ENCODE measurements around the gene OPA1. TPM values are rescaled to one million over a fixed set of nuclear protein-coding genes. Genes with fewer than 3 reads are reported as not detected.

OPA1 gene
- total RNA-seq, 2 donors from 2014 or later, result 54.8 to 65.3 TPM

- intact Hi-C loops (cut with DNase I), result no loop called here
- DNase-seq (ENCODE audit: low spot score), result no peak
Measured at GRCh38 chr3:193681631-193682030, 88.6 kb downstream of the OPA1 start.

GRCh38 chr3:193686665-193687483 is 93.9 kb downstream of the OPA1 start:
- no peak for DNase-seq (ENCODE audit: low spot score)
- intact Hi-C loops (cut with DNase I), result no loop called here

- no peak for DNase-seq (ENCODE audit: low spot score)
- intact Hi-C loops (cut with DNase I), result no loop called here
Measured at GRCh38 chr3:193688834-193689714, 96.1 kb downstream of the OPA1 start.

GRCh38 chr3:193693774-193694173 is 100.8 kb downstream of the OPA1 start:
- DNase-seq (ENCODE audit: low spot score), result no peak
- intact Hi-C loops (cut with DNase I), result loop anchor here in 1 of 2 donors (2.0 kb wide), 1 partner anchor 21 kb away; no protein-coding TSS in a partner anchor

- intact Hi-C loops (cut with DNase I), result no loop called here
- no peak for DNase-seq (ENCODE audit: low spot score)
Measured at GRCh38 chr3:193701953-193702635, 109.1 kb downstream of the OPA1 start.

- intact Hi-C loops (cut with DNase I), result no loop called here
- no peak for DNase-seq (ENCODE audit: low spot score)
Measured at GRCh38 chr3:193702967-193703366, 110.0 kb downstream of the OPA1 start.

- intact Hi-C loops (cut with DNase I), result no loop called here
- no peak for DNase-seq (ENCODE audit: low spot score)
Measured at GRCh38 chr3:193704431-193704830, 111.4 kb downstream of the OPA1 start.

GRCh38 chr3:193708270-193708669 is 115.3 kb downstream of the OPA1 start:
- no peak for DNase-seq (ENCODE audit: low spot score)

GRCh38 chr3:193710286-193711165 is 117.5 kb downstream of the OPA1 start:
- intact Hi-C loops (cut with DNase I), result no loop called here
- DNase-seq (ENCODE audit: low spot score), result no peak

More at GRCh38 chr3:193708270-193708669, 115.3 kb downstream of the OPA1 start:
- intact Hi-C loops (cut with DNase I), result no loop called here

GRCh38 chr3:193711166-193711485 is 118.1 kb downstream of the OPA1 start:
- intact Hi-C loops (cut with DNase I), result no loop called here
- DNase-seq (ENCODE audit: low spot score), result no peak

GRCh38 chr3:193711523-193711963 is 118.5 kb downstream of the OPA1 start:
- DNase-seq (ENCODE audit: low spot score), result no peak
- intact Hi-C loops (cut with DNase I), result no loop called here

GRCh38 chr3:193711964-193712598 is 119.1 kb downstream of the OPA1 start:
- no peak for DNase-seq (ENCODE audit: low spot score)
- intact Hi-C loops (cut with DNase I), result no loop called here

- intact Hi-C loops (cut with DNase I), result no loop called here
- no peak for DNase-seq (ENCODE audit: low spot score)
Measured at GRCh38 chr3:193712938-193713337, 119.9 kb downstream of the OPA1 start.

GRCh38 chr3:193714523-193715137 is 121.6 kb downstream of the OPA1 start:
- intact Hi-C loops (cut with DNase I), result loop anchor here in 1 of 2 donors (2.0 kb wide), 1 partner anchor 22 kb away; no protein-coding TSS in a partner anchor
- no peak for DNase-seq (ENCODE audit: low spot score)

- DNase-seq (ENCODE audit: low spot score), result no peak
- intact Hi-C loops (cut with DNase I), result no loop called here
Measured at GRCh38 chr3:193716150-193716549, 123.1 kb downstream of the OPA1 start.

GRCh38 chr3:193719735-193720134 is 126.7 kb downstream of the OPA1 start:
- no peak for DNase-seq (ENCODE audit: low spot score)

GRCh38 chr3:193720169-193720568 is 127.2 kb downstream of the OPA1 start:
- DNase-seq (ENCODE audit: low spot score), result no peak
- intact Hi-C loops (cut with DNase I), result no loop called here

More at GRCh38 chr3:193719735-193720134, 126.7 kb downstream of the OPA1 start:
- intact Hi-C loops (cut with DNase I), result no loop called here

GRCh38 chr3:193722566-193722965 is 129.6 kb downstream of the OPA1 start:
- no peak for DNase-seq (ENCODE audit: low spot score)
- intact Hi-C loops (cut with DNase I), result no loop called here
